Heart left ventricle (tissue), 16 donors: Measurements from ENCODE around the gene FAM3D. TPM values are rescaled to one million over a fixed set of nuclear protein-coding genes. Genes with fewer than 3 reads are reported as not detected.

Experiments used
- ATAC-seq, 4 donors: fragments of 200-7000 bp; cut with Tn5 transposase; one replicate each; pipeline ENCODE4 v1.9.1; 2020 to 2022; ENCODE audit warnings: moderate library complexity in 4 of 4, mild to moderate bottlenecking in 3 of 4, moderate number of reproducible peaks in 1 of 4
- DNase-seq, 5 donors: peaks; one replicate each; pipeline ENCODE4 v3.0.0-alpha.2; 2020
- H3K27ac ChIP-seq, 12 donors: fragments of 200-600 bp; sonication (generic) in 4 of 12; one replicate each; pipeline versions ENCODE4 v1.5.0 to v1.8.0; 2016 to 2022; ENCODE audit warnings: mild to moderate bottlenecking in 2 of 12
- H3K27me3 ChIP-seq, 9 donors: fragments of 200-600 bp; sonication (generic) in 2 of 9; one replicate each; pipeline versions ENCODE4 v1.5.1 to v1.8.0; 2016 to 2022; ENCODE audit warnings: mild to moderate bottlenecking in 3 of 9
- H3K36me3 ChIP-seq, 9 donors: fragments of 200-600 bp; sonication (generic) in 2 of 9; one replicate each; pipeline versions ENCODE4 v1.5.0 to v1.8.0; 2018 to 2022; ENCODE audit warnings: mild to moderate bottlenecking in 2 of 9
- H3K4me1 ChIP-seq, 12 donors: fragments of 200-600 bp; sonication (generic) in 4 of 12; one replicate each; pipeline versions ENCODE4 v1.5.0 to v1.8.0; 2016 to 2022; ENCODE audit warnings: mild to moderate bottlenecking in 3 of 12
- H3K4me3 ChIP-seq, 12 donors: fragments of 200-600 bp; sonication (generic) in 4 of 12; one replicate each; pipeline versions ENCODE4 v1.5.0 to v1.8.0; 2017 to 2022; ENCODE audit warnings: mild to moderate bottlenecking in 9 of 12, moderate library complexity in 4 of 12
- H3K9me3 ChIP-seq, 12 donors: fragments of 200-600 bp; sonication (generic) in 4 of 12; one replicate each; pipeline versions ENCODE4 v1.5.0 to v1.8.0; 2016 to 2022; ENCODE audit warnings: mild to moderate bottlenecking in 1 of 12
- CTCF ChIP-seq, 12 donors: fragments of 200-600 bp; sonication (generic) in 4 of 12; IDR thresholded peaks; one replicate each; pipeline versions ENCODE4 v1.5.0 to v1.8.0; 2018 to 2022; ENCODE audit warnings: antibody characterized with exemption in 12 of 12, mild to moderate bottlenecking in 5 of 12
- POLR2A ChIP-seq, 2 donors: fragments of 450-650 bp; IDR thresholded peaks; one replicate each; pipeline ENCODE4 v1.6.1; 2017; ENCODE audit warnings: antibody characterized with exemption in 2 of 2, mild to moderate bottlenecking in 2 of 2, moderate library complexity in 2 of 2
- WGBS, 4 donors: extraction: QIAGEN DNeasy Blood & Tissue Kit in 2 of 4; methylation state at CpG; one replicate each; pipeline versions ENCODE4 v1.1.5 to v1.1.7; 2013 to 2018; 5-methylcytosine and 5-hydroxymethylcytosine counted together
- intact Hi-C, 10 donors: fragments of 100-400 bp; cut with DNase I; formaldehyde crosslinking; loops; one replicate each; pipeline versions ENCODE4 v1.11.1 to v1.14.2; 2022
- polyA plus RNA-seq, 2 donors: library from polyadenylated mRNA; stranded (reverse); fragments of 200-250 nt; gene quantifications; one replicate each; pipeline ENCODE4 v1.2.3, GENCODE V29; 2013
- total RNA-seq, 9 donors: library from RNA; depleted of rRNA in 2 of 9; stranded (reverse); fragments of >200 nt in 2 of 9; fragmentation: NEBNext Ultra II Directional in 3 of 9; extraction: Animal tissue kit (Norgen Biotek cat#: 25700) in 3 of 9; gene quantifications; one replicate each; pipeline versions ENCODE4 v1.1.0 to v1.2.4, GENCODE V29; 2016 to 2023
- donor health status: ischemic (EF 13 %, LVEDD 7.1; RV severe dilation, severe dysfunction).
- donor health status: healthy with polysubstance abuse.
- donor health status: DM: no; HTN: yes; CAD: no.
- donor health status: DM: no; HTN: no; CAD: no.
- donor health status: ischemic (EF 25% LVEDD 6.9; RV normal size, moderate dysfunction).
- donor health status: ischemic (EF 25% LVEDD 5.7; RV mildly dilated, moderate dysfunction).
- donor health status: healthy.
- donor health status: DM: yes; HTN: yes; CAD: no.
- donor health status: ischemic (EF 35%, LVEDD 5.7; RV mildly dilated, moderate dysfunction).
- donor health status: nonischemic (EF 11% LVEDD 7.7; RV severe dilation, severe dysfunction).
- donor health status: DM: yes; HTN: yes; CAD: no.
- donor health status: PGD.
- donor health status: ischemic (EF 29% LVEDD 5.4; RV normal size, mild dysfunction).
- donor health status: nonischemic (EF 23%, LVEDD 6.1; RV moderate dilation, normal function).

FAM3D gene
- total and polyA plus RNA-seq, 11 donors, result 0.06 TPM; not detected in 10

- intact Hi-C loops, result loop anchor here in 4 of 10 donors (10.0 kb wide), 2 partner anchors 407 to 1207 kb away; partner anchors contain the start of gene CFAP20DC (in 2 of the 4)
Observed at GRCh38 chr3:58647381-58648141, 19.0 kb downstream of the FAM3D start.

GRCh38 chr3:58646503-58646902 lies 20.1 kb downstream of the FAM3D start:
- intact Hi-C loops, result loop anchor here in 4 of 10 donors (10.0 kb wide), 2 partner anchors 408 to 1208 kb away; partner anchors contain the start of gene CFAP20DC (in 2 of the 4)
- no peak for DNase-seq

More at GRCh38 chr3:58647381-58648141, 19.0 kb downstream of the FAM3D start:
- DNase-seq (no peak), ATAC-seq (no peak)
- Histone ChIP-seq H3K9me3 (no peaks in the 10 kb centered on the region), H3K4me3 (no peak overlapping the region), H3K36me3 (no peaks in the 10 kb centered on the region), H3K27ac (no peak overlapping the region), H3K4me1 (no peaks in the 10 kb centered on the region), H3K27me3 (no peaks in the 10 kb centered on the region)
- TF ChIP-seq CTCF (IDR thresholded peaks at IDR 0.05), result no peak
- TF ChIP-seq POLR2A (IDR thresholded peaks at IDR 0.05), result no peak
- 60 to 77% (median 72%) methylated on average over 3 of the region's 3 CpGs for WGBS, 4 donors

GRCh38 chr3:58645726-58646125 lies 20.8 kb downstream of the FAM3D start:
- H3K36me3 ChIP-seq, result no peaks in the 10 kb centered on the region
- 82 to 89% (median 87%) methylated on average over 4 of the region's 4 CpGs for WGBS, 4 donors
- no peaks in the 10 kb centered on the region for H3K9me3 ChIP-seq
- peaks cover 0 to 2% (median 0%) of the 10 kb centered on the region in 12 donors for H3K4me1 ChIP-seq
- no peaks in the 10 kb centered on the region for H3K27me3 ChIP-seq
- TF ChIP-seq POLR2A (IDR thresholded peaks at IDR 0.05) (no peak), CTCF (IDR thresholded peaks at IDR 0.05) (no peak)
- DNase-seq (no peak), ATAC-seq (no peak)
- intact Hi-C loops, result loop anchor here in 4 of 10 donors (10.0 kb wide), 2 partner anchors 409 to 1209 kb away; partner anchors contain the start of gene CFAP20DC (in 2 of the 4)
- no peak overlapping the region for H3K4me3 ChIP-seq
- H3K27ac ChIP-seq, result no peak overlapping the region

More at GRCh38 chr3:58646503-58646902, 20.1 kb downstream of the FAM3D start:
- H3K36me3 ChIP-seq, result no peaks in the 10 kb centered on the region
- no peaks in the 10 kb centered on the region for H3K9me3 ChIP-seq
- no peak for ATAC-seq
- 76 to 91% (median 84%) methylated on average over 3 of the region's 3 CpGs for WGBS, 4 donors
- no peak overlapping the region for H3K4me3 ChIP-seq
- H3K27me3 ChIP-seq, result no peaks in the 10 kb centered on the region
- no peaks in the 10 kb centered on the region for H3K4me1 ChIP-seq
- no peak overlapping the region for H3K27ac ChIP-seq
- no peak for TF ChIP-seq CTCF (IDR thresholded peaks at IDR 0.05)
- no peak for TF ChIP-seq POLR2A (IDR thresholded peaks at IDR 0.05)

- intact Hi-C loops, result loop anchor here in 9 of 10 donors (5.0 to 10.0 kb wide), 4 partner anchors 409 to 1214 kb away; partner anchors contain the start of gene CFAP20DC (in 7 of the 9)
- H3K27me3 ChIP-seq, result peaks cover 0 to 5% (median 0%) of the 10 kb centered on the region in 9 donors
- DNase-seq (no peak), ATAC-seq (no peak)
- no peak for TF ChIP-seq CTCF (IDR thresholded peaks at IDR 0.05)
- no peak for TF ChIP-seq POLR2A (IDR thresholded peaks at IDR 0.05)
- no peaks in the 10 kb centered on the region for H3K36me3 ChIP-seq
- H3K4me3 ChIP-seq, result no peak overlapping the region
- no peak overlapping the region for H3K27ac ChIP-seq
- WGBS, 4 donors, result 76 to 90% (median 83%) methylated on average over 4 of the region's 4 CpGs
- no peaks in the 10 kb centered on the region for H3K9me3 ChIP-seq
- H3K4me1 ChIP-seq, result peaks cover 0 to 6% (median 0%) of the 10 kb centered on the region in 12 donors
Observed at GRCh38 chr3:58642846-58643245, 23.7 kb downstream of the FAM3D start.
